SHP77 treated with DMSO at 0.1 percent for 48 hours (cell line): ENCODE measurements around the gene ACTN4.

Source experiments
- DNase-seq: peaks from one replicate; lab custom pipeline; 2025; lab: John Stamatoyannopoulos, UW

The ACTN4 gene

GRCh38 chr19:38709671-38710415 is 62.4 kb downstream of the ACTN4 start:
- DNase-seq, result no peak

- DNase-seq, result no peak
These were observed 62.9 kb downstream of the ACTN4 start for GRCh38 chr19:38710416-38710702.

GRCh38 chr19:38710928-38711725 is 63.7 kb downstream of the ACTN4 start:
- DNase-seq, result no peak

- DNase-seq, result no peak
These were observed 64.3 kb downstream of the ACTN4 start for GRCh38 chr19:38711726-38712153.

GRCh38 chr19:38712161-38712748 is 64.8 kb downstream of the ACTN4 start:
- no peak for DNase-seq

- no peak for DNase-seq
These were observed 65.8 kb downstream of the ACTN4 start for GRCh38 chr19:38713227-38713649.

- no peak for DNase-seq
These were observed 66.4 kb downstream of the ACTN4 start for GRCh38 chr19:38713865-38714264.

- DNase-seq, result peak; percentile 51
These were observed 66.9 kb downstream of the ACTN4 start for GRCh38 chr19:38714354-38714778.

GRCh38 chr19:38715555-38715954 is 68.1 kb downstream of the ACTN4 start:
- no peak for DNase-seq

- DNase-seq, result no peak
These were observed 69.6 kb downstream of the ACTN4 start for GRCh38 chr19:38717051-38717450.

- no peak for DNase-seq
These were observed 70.4 kb downstream of the ACTN4 start for GRCh38 chr19:38717855-38718254.

GRCh38 chr19:38718747-38719543 is 71.5 kb downstream of the ACTN4 start:
- DNase-seq, result no peak

- DNase-seq, result no peak
These were observed 72.5 kb downstream of the ACTN4 start for GRCh38 chr19:38719761-38720558.

- DNase-seq, result no peak
These were observed 73.2 kb downstream of the ACTN4 start for GRCh38 chr19:38720559-38721236.

- DNase-seq, result no peak
These were observed 74.0 kb downstream of the ACTN4 start for GRCh38 chr19:38721496-38721895.

- DNase-seq, result no peak
These were observed 74.7 kb downstream of the ACTN4 start for GRCh38 chr19:38721979-38722773.

GRCh38 chr19:38722947-38723605 is 75.6 kb downstream of the ACTN4 start:
- no peak for DNase-seq

GRCh38 chr19:38723606-38723965 is 76.1 kb downstream of the ACTN4 start:
- DNase-seq, result no peak
